ENCODE measurements around the gene BAD.
A peak's percentile ranks its signal among the peaks of the same experiment; 100 is the strongest.

BAD gene

GRCh38 chr11:64238999-64239398 lies 45.5 kb downstream of the BAD start:
- FAIRE-seq (no peak), DNase-seq (ENCODE audit: insufficient read length, low spot score) (no peak)
- TF ChIP-seq, protein P1, sequence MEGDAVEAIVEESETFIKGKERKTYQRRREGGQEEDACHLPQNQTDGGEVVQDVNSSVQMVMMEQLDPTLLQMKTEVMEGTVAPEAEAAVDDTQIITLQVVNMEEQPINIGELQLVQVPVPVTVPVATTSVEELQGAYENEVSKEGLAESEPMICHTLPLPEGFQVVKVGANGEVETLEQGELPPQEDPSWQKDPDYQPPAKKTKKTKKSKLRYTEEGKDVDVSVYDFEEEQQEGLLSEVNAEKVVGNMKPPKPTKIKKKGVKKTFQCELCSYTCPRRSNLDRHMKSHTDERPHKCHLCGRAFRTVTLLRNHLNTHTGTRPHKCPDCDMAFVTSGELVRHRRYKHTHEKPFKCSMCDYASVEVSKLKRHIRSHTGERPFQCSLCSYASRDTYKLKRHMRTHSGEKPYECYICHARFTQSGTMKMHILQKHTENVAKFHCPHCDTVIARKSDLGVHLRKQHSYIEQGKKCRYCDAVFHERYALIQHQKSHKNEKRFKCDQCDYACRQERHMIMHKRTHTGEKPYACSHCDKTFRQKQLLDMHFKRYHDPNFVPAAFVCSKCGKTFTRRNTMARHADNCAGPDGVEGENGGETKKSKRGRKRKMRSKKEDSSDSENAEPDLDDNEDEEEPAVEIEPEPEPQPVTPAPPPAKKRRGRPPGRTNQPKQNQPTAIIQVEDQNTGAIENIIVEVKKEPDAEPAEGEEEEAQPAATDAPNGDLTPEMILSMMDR (IDR thresholded peaks at IDR 0.05; ENCODE audit: insufficient read depth, missing control alignments) = no peak

GRCh38 chr11:64238076-64238475 lies 46.4 kb downstream of the BAD start:
- TF ChIP-seq, protein P1 (IDR thresholded peaks at IDR 0.05; ENCODE audit: insufficient read depth, missing control alignments) = no peak
- FAIRE-seq (no peak), DNase-seq (ENCODE audit: insufficient read length, low spot score) (no peak)

GRCh38 chr11:64237484-64237951 lies 46.9 kb downstream of the BAD start:
- FAIRE-seq = no peak
- DNase-seq (ENCODE audit: insufficient read length, low spot score) = no peak
- TF ChIP-seq, protein P1 (IDR thresholded peaks at IDR 0.05; ENCODE audit: insufficient read depth, missing control alignments) = no peak

DNA sequence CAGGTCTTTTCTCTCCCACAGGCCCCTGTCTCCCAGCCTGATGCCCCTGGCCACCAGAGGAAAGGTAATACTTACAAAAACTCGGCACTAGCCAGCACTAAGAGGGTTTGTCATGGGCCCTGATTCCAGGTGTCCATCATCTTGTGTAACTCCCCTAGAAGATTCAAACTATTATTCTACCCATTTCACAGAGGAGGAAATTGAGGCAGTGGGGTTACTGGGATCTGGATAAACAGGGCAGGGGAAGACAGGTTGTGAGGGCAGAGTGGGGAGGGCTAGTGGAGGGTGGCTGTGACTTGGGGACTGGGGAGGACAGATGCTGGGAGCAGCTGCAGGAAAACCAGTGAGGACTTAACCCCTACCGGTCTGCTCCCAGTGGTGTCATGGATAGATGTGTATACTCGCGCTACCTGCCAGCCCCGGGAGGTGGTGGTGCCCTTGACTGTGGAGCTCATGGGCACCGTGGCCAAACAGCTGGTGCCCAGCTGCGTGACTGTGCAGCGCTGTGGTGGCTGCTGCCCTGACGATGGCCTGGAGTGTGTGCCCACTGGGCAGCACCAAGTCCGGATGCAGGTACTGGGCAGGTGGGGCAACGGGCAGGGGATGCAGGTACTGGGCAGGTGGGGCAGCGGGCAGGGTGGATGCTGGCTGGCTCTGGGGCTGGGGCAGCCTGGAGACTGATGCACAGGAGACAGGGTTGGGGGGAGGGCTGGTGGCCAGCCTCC lies 48.9 kb downstream of the BAD start:
- TF ChIP-seq, protein P1 (IDR thresholded peaks at IDR 0.05; ENCODE audit: insufficient read depth, missing control alignments) = no peak
- FAIRE-seq (no peak), DNase-seq (ENCODE audit: insufficient read length, low spot score) (no peak)

GRCh38 chr11:64234647-64235379 lies 49.7 kb downstream of the BAD start:
- DNase-seq (ENCODE audit: insufficient read length, low spot score) = no peak

DNA sequence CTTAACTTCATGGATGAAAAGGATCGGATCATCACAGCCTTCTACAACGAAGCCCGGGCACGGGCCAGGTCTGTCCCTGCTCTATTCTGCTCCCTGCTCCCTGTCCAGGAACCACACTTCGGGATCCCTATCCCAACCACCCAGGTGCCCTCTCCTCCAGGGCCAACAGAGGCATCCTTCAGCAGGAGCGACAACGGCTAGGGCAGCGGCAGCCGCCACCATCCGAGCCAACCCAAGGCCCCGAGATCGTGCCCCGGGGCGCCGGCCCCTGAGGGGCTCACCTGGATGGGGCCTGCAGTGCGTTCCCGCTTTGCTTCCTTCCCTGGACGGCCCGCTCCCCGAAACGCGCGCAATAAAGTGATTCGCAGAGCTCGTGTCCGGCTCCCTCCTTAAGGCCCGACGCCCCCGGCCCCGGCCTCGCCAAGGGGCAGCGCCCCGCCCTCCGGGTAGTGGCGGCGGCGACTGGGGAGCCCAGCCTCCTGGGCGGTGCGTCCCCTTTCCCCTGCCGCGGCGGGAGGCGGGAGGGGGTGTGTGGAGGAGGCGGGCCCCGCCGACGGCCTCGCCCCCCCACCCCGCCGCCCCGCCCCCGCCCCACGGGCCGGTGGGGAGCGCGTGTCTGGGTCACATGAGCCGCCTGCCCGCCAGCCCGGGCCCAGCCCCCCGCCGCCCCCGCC lies 50.4 kb downstream of the BAD start, which contains the start of gene VEGFB:
TSS of gene VEGFB (plus strand) at position 672 of the 674 bp plus-strand sequence. CDS start 250 bp downstream, outside the sequence.
- peak; percentile 82 for DNase-seq (ENCODE audit: insufficient read length, low spot score)
- FAIRE-seq = no peak
- TF ChIP-seq, protein P1 (IDR thresholded peaks at IDR 0.05; ENCODE audit: insufficient read depth, missing control alignments) = no peak

More at GRCh38 chr11:64234647-64235379, 49.7 kb downstream of the BAD start:
- TF ChIP-seq, protein P1 (IDR thresholded peaks at IDR 0.05; ENCODE audit: insufficient read depth, missing control alignments) = no peak
- no peak for FAIRE-seq
